Right lobe of liver (tissue), 6 donors: ENCODE data around the gene DLX3. TPM values are rescaled to one million over a fixed set of nuclear protein-coding genes. Genes with fewer than 3 reads are reported as not detected.

Experiments
- ATAC-seq, 4 donors: fragments of 200-7000 bp; cut with Tn5 transposase; one replicate each; pipeline ENCODE4 v1.9.1; 2020; ENCODE audit warnings: mild to moderate bottlenecking in 4 of 4, moderate library complexity in 4 of 4
- DNase-seq, 3 donors: peaks; one replicate each; pipeline ENCODE4 v3.0.0-alpha.2; 2020
- H3K27ac ChIP-seq, 3 donors: fragments of 200-600 bp; one replicate each; pipeline ENCODE4 v1.8.0; 2022
- H3K27me3 ChIP-seq, 2 donors: fragments of 200-600 bp; one replicate each; pipeline ENCODE4 v1.8.0; 2022
- H3K36me3 ChIP-seq, 4 donors: fragments of 200-600 bp; sonication (generic) in 1 of 4; one replicate each; pipeline versions ENCODE4 v1.5.1 to v1.8.0; 2017 to 2022; ENCODE audit warnings: control low read depth in 1 of 4
- H3K4me1 ChIP-seq, 4 donors: fragments of 200-600 bp; sonication (generic) in 1 of 4; one replicate each; pipeline versions ENCODE4 v1.5.1 to v1.8.0; 2017 to 2022; ENCODE audit warnings: control low read depth in 1 of 4
- H3K4me3 ChIP-seq, 3 donors: fragments of 200-600 bp; one replicate each; pipeline ENCODE4 v1.8.0; 2022
- H3K9me3 ChIP-seq, 4 donors: fragments of 200-600 bp; sonication (generic) in 1 of 4; one replicate each; pipeline versions ENCODE4 v1.5.1 to v1.8.0; 2017 to 2022; ENCODE audit warnings: control low read depth in 1 of 4
- CTCF ChIP-seq, 4 donors: fragments of 200-600 bp in 3 of 4; fragments of 450-650 bp in 1 of 4; IDR thresholded peaks; one replicate each; pipeline versions ENCODE4 v1.5.1 to v1.8.0; 2016 to 2022; ENCODE audit warnings: antibody characterized with exemption in 4 of 4, mild to moderate bottlenecking in 2 of 4
- POLR2A ChIP-seq: fragments of 450-650 bp; IDR thresholded peaks from one replicate; pipeline ENCODE4 v1.6.1; 2017; ENCODE audit warnings: antibody characterized with exemption, mild to moderate bottlenecking
- WGBS: methylation state at CpG from one replicate; pipeline ENCODE4 v1.1.6; 2018; ENCODE audit warnings: low coverage, low lambda C conversion rate; ENCODE audit not compliant: insufficient coverage; ENCODE audit errors: missing lambda C conversion rate; 5-methylcytosine and 5-hydroxymethylcytosine counted together
- intact Hi-C, 2 donors: fragments of 100-400 bp; cut with DNase I; formaldehyde crosslinking; loops; one replicate each; pipeline versions ENCODE4 v1.11.2 to v1.14.1; 2022
- total RNA-seq, 6 experiments: library from RNA; depleted of rRNA in 2 of 6; stranded (reverse); fragments of >200 nt in 2 of 6; fragmentation: NEBNext Ultra II Directional in 3 of 6; extraction: Animal tissue kit (Norgen Biotek cat#: 25700) in 3 of 6; gene quantifications; one replicate each; pipeline versions ENCODE4 v1.1.0 to v1.2.4, GENCODE V29; 2016 to 2023
- donor health status: DM: no; HTN: yes; CAD: no.
- donor health status: DM: no; HTN: no; CAD: no.
- donor health status: DM: no; HTN: no; CAD: no.
- donor health status: DM: no; HTN: yes; CAD: no.
- donor health status: DM: no; HTN: yes; CAD: no.

DLX3 gene
- total RNA-seq, 6 experiments from 2014 or later, result not detected

DNA sequence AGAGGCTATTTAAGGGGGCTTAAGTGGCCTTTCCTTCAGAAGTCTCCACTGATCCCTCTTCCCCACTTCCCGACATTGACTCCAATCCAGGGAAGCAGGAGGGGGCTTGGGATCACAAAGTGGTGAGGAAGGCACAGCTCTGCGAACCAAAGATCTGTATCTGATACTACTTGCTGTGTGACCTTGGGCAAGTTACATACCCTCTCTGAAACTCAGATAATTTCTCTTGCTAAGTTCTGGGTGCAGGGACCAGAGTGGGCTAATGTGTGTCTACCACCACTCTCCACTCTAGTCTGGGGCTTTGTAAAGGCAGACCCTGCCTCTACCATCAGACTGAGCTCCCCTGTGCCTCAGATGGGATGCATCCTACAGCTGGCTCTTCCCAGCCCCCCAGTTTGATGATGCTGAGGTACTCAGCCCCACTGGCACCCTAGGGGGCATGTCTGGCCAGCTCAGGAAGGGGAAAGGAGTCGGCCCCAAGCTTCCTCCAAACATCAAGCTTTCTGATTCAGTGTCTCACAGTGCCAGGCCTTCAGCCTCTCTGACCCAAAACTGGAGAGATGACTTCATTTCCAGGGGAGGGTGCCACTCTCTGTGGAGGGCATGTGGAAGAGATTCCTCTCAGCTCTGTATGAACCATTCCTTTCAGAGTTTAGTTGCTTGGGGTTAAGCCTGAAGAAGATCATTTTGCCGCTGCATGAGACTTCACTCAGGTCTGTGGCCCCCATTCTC, 15.1 kb downstream of the DLX3 start:
- Histone ChIP-seq H3K4me3 (no peak overlapping the region), H3K27me3 (no peaks in the 10 kb centered on the region), H3K9me3 (no peaks in the 10 kb centered on the region), H3K27ac (no peak overlapping the region), H3K36me3 (no peaks in the 10 kb centered on the region), H3K4me1 (no peaks in the 10 kb centered on the region)
- DNase-seq, result no peak
- no peak for ATAC-seq
- TF ChIP-seq POLR2A (no peak), CTCF (IDR thresholded peaks at IDR 0.05) (no peak)
- intact Hi-C loops, result no loop called here
- 64% methylated on average over 3 of the region's 4 CpGs for WGBS

DNA sequence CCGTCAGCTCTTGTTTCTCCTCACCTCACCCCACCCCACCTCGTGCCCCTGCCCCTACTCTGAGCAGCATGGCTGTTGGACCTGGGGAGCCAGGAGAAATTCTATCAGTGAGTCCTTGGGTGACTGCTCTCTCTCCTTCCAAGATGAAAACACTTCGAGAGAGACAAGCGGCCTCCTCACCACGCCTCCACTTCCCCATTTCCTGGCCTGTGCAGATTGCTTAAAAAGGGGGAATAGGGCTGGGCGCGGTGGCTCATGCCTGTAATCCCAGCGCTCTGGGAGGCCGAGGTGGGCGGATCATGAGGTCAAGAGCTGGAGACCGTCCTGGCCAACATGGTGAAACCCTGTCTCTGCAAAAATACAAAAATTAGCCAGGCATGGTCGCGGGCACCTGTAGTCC, 16.5 kb downstream of the DLX3 start:
- Histone ChIP-seq H3K4me1 (no peaks in the 10 kb centered on the region), H3K36me3 (no peaks in the 10 kb centered on the region), H3K4me3 (no peak overlapping the region), H3K9me3 (no peaks in the 10 kb centered on the region), H3K27ac (no peak overlapping the region), H3K27me3 (no peaks in the 10 kb centered on the region)
- TF ChIP-seq CTCF (IDR thresholded peaks at IDR 0.05), result no peak
- no peak for TF ChIP-seq POLR2A
- 22% methylated on average over 9 of the region's 13 CpGs for WGBS
- no peak for ATAC-seq
- no peak for DNase-seq
- intact Hi-C loops, result no loop called here

GRCh38 chr17:49977463-49978389, 17.3 kb downstream of the DLX3 start:
- TF ChIP-seq POLR2A (no peak), CTCF (IDR thresholded peaks at IDR 0.05) (no peak)
- Histone ChIP-seq H3K4me1 (no peaks in the 10 kb centered on the region), H3K9me3 (no peaks in the 10 kb centered on the region), H3K27ac (no peak overlapping the region), H3K27me3 (peaks cover 4 to 5% of the 10 kb centered on the region in 2 donors), H3K4me3 (no peak overlapping the region), H3K36me3 (no peaks in the 10 kb centered on the region)
- no peak for ATAC-seq
- no peak for DNase-seq
- intact Hi-C loops, result no loop called here
- 33% methylated on average over 6 of the region's 7 CpGs for WGBS

DNA sequence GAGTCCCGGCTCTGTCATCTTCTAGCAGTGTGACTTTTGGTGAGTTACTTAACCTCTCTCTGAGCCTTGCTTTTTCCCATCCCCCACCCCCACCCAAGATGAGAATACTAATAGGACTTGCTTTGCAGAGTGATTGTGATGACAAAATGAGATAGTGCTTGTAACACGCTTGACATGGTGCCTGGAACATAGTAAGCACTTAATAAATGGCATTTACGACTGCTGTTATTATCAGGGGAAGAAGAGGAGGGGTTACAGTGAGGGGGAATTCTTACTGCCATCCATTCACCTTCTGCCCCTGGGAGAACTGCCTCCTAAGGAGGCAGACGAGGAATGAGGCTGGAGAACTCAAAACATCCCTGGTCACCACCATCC, 18.2 kb downstream of the DLX3 start:
- Histone ChIP-seq H3K4me3 (no peak overlapping the region), H3K36me3 (no peaks in the 10 kb centered on the region), H3K27me3 (peaks cover 5 to 11% of the 10 kb centered on the region in 2 donors), H3K9me3 (no peaks in the 10 kb centered on the region), H3K27ac (no peak overlapping the region), H3K4me1 (no peaks in the 10 kb centered on the region)
- 73% methylated on average over 2 of the region's 4 CpGs for WGBS
- no peak for ATAC-seq
- no peak for DNase-seq
- intact Hi-C loops, result no loop called here
- TF ChIP-seq CTCF (IDR thresholded peaks at IDR 0.05) (no peak), POLR2A (no peak)
